Measurements from ENCODE around the gene PDGFD. TPM values are rescaled to one million over a fixed set of nuclear protein-coding genes. Genes with fewer than 3 reads are reported as not detected.

Gene PDGFD
- total RNA-seq, 1 donor from 2014 or later, result 8.9 TPM

GRCh38 chr11:103987629-103988594 lies 176.0 kb downstream of the PDGFD start:
- intact Hi-C loops (cut with DNase I), result no loop called here
- ATAC-seq (ENCODE audit: poor library complexity) (no peak), DNase-seq (no peak)

GRCh38 chr11:103985041-103985440 lies 178.9 kb downstream of the PDGFD start:
- no peak for DNase-seq
- ATAC-seq (ENCODE audit: poor library complexity), result no peak
- intact Hi-C loops (cut with DNase I), result no loop called here

GRCh38 chr11:103980108-103980507 lies 183.8 kb downstream of the PDGFD start:
- DNase-seq, result no peak
- no peak for ATAC-seq (ENCODE audit: poor library complexity)
- intact Hi-C loops (cut with DNase I), result no loop called here

GRCh38 chr11:103978616-103979595 lies 185.0 kb downstream of the PDGFD start:
- ATAC-seq (ENCODE audit: poor library complexity) (no peak), DNase-seq (no peak)
- intact Hi-C loops (cut with DNase I), result no loop called here

GRCh38 chr11:103972013-103972412 lies 191.9 kb downstream of the PDGFD start:
- ATAC-seq (ENCODE audit: poor library complexity) (no peak), DNase-seq (no peak)
- intact Hi-C loops (cut with DNase I), result no loop called here

GRCh38 chr11:103970701-103971249 lies 193.2 kb downstream of the PDGFD start:
- intact Hi-C loops (cut with DNase I), result no loop called here
- ATAC-seq (ENCODE audit: poor library complexity) (no peak), DNase-seq (no peak)

- intact Hi-C loops (cut with DNase I), result no loop called here
- DNase-seq, result no peak
- ATAC-seq (ENCODE audit: poor library complexity), result peak; percentile 43
Observed at GRCh38 chr11:103968685-103969084, 195.3 kb downstream of the PDGFD start.

- intact Hi-C loops (cut with DNase I), result no loop called here
- ATAC-seq (ENCODE audit: poor library complexity), result peak; percentile 51
Observed at GRCh38 chr11:103967985-103968384, 196.0 kb downstream of the PDGFD start.

GRCh38 chr11:103964390-103964789 lies 199.6 kb downstream of the PDGFD start:
- ATAC-seq (ENCODE audit: poor library complexity) (no peak), DNase-seq (no peak)
- intact Hi-C loops (cut with DNase I), result no loop called here

More at GRCh38 chr11:103967985-103968384, 196.0 kb downstream of the PDGFD start:
- DNase-seq, result no peak

- ATAC-seq (ENCODE audit: poor library complexity), result no peak
- no peak for DNase-seq
- intact Hi-C loops (cut with DNase I), result no loop called here
Observed at GRCh38 chr11:103963648-103964047, 200.3 kb downstream of the PDGFD start.

GRCh38 chr11:103961010-103961409 lies 202.9 kb downstream of the PDGFD start:
- ATAC-seq (ENCODE audit: poor library complexity) (no peak), DNase-seq (no peak)
- intact Hi-C loops (cut with DNase I), result no loop called here

GRCh38 chr11:103960108-103960507 lies 203.8 kb downstream of the PDGFD start:
- DNase-seq (no peak), ATAC-seq (ENCODE audit: poor library complexity) (no peak)
- intact Hi-C loops (cut with DNase I), result no loop called here

GRCh38 chr11:103959279-103959942 lies 204.5 kb downstream of the PDGFD start:
- intact Hi-C loops (cut with DNase I), result no loop called here
- no peak for ATAC-seq (ENCODE audit: poor library complexity)
- DNase-seq, result no peak

- intact Hi-C loops (cut with DNase I), result no loop called here
- DNase-seq (no peak), ATAC-seq (ENCODE audit: poor library complexity) (no peak)
Observed at GRCh38 chr11:103958475-103959215, 205.3 kb downstream of the PDGFD start.

- ATAC-seq (ENCODE audit: poor library complexity) (no peak), DNase-seq (no peak)
- intact Hi-C loops (cut with DNase I), result no loop called here
Observed at GRCh38 chr11:103953797-103954486, 210.0 kb downstream of the PDGFD start.

GRCh38 chr11:103949781-103950180 lies 214.2 kb downstream of the PDGFD start:
- intact Hi-C loops (cut with DNase I), result no loop called here

GRCh38 chr11:103948187-103948763 lies 215.7 kb downstream of the PDGFD start:
- intact Hi-C loops (cut with DNase I), result no loop called here
- DNase-seq (no peak), ATAC-seq (ENCODE audit: poor library complexity) (no peak)

More at GRCh38 chr11:103949781-103950180, 214.2 kb downstream of the PDGFD start:
- no peak for DNase-seq
- no peak for ATAC-seq (ENCODE audit: poor library complexity)

Data from Right ventricle myocardium superior (tissue), 1 donor.